PC-3 (cell line): ENCODE measurements around the gene TAL1. TPM values are rescaled to one million over a fixed set of nuclear protein-coding genes. Genes with fewer than 3 reads are reported as not detected.

Source experiments
- ATAC-seq: fragments of 200-7000 bp; cut with Tn5 transposase; 2 replicates; pipeline ENCODE4 v1.9.1; 2020; ENCODE audit warnings: mild to moderate bottlenecking, moderate library complexity
- BruUV-seq: library from RNA; stranded (reverse); fragments of 400-500 nt; replicated peaks from 2 replicates; lab custom pipeline; 2021; lab: Mats Ljungman, UMichigan
- CTCF ChIA-PET: fragments of 300-600 bp; sonication (Branson Sonifier 250); formaldehyde crosslinking; loops from one replicate; lab custom pipeline; 2022; ENCODE audit warnings: antibody characterized with exemption; lab: Charles Lee
- POLR2A ChIA-PET: fragments of 300-600 bp; sonication (Branson Sonifier 250); formaldehyde crosslinking; loops from one replicate; lab custom pipeline; 2022; ENCODE audit warnings: antibody characterized with exemption; ENCODE audit not compliant: unreplicated experiment; lab: Charles Lee
- DNase-seq: peaks from one replicate; pipeline ENCODE4 v3.0.0-alpha.2; 2015
- H2AFZ ChIP-seq: fragments of 300-600 bp; sonication (generic); 2 replicates; pipeline ENCODE4 v1.6.0; 2016; ENCODE audit warnings: antibody characterized with exemption, low read length
- H3F3A ChIP-seq: fragments of 300-600 bp; sonication (generic); one replicate; pipeline ENCODE4 v1.6.0; 2017; ENCODE audit warnings: antibody characterized with exemption, low read length, control low read depth, mild to moderate bottlenecking; ENCODE audit not compliant: unreplicated experiment
- H3K27ac ChIP-seq: fragments of 300-600 bp; sonication (generic); 2 replicates; pipeline ENCODE4 v1.5.1; 2016; ENCODE audit warnings: mild to moderate bottlenecking, low read length
- H3K27me3 ChIP-seq: fragments of 300-600 bp; sonication (generic); 2 replicates; pipeline ENCODE4 v1.6.1; 2016; ENCODE audit warnings: low read length, mixed read lengths
- H3K36me3 ChIP-seq: fragments of 300-600 bp; sonication (generic); 2 replicates; pipeline ENCODE4 v1.6.1; 2016; ENCODE audit warnings: low read depth, mixed run types, low read length, mixed read lengths
- H3K4me1 ChIP-seq: fragments of 300-600 bp; sonication (generic); 2 replicates; pipeline ENCODE4 v1.5.1; 2016; ENCODE audit warnings: low read length; ENCODE audit not compliant: insufficient read depth
- H3K4me2 ChIP-seq: fragments of 300-600 bp; sonication (generic); 2 replicates; pipeline ENCODE4 v1.6.0; 2016; ENCODE audit warnings: low read length
- H3K4me3 ChIP-seq: fragments of 300-600 bp; sonication (generic); 2 replicates; pipeline ENCODE4 v1.5.1; 2016; ENCODE audit warnings: mild to moderate bottlenecking, low read length, mixed read lengths
- H3K79me2 ChIP-seq: fragments of 300-600 bp; sonication (generic); 2 replicates; pipeline ENCODE4 v1.6.1; 2017; ENCODE audit warnings: low read length, mixed read lengths
- H3K9ac ChIP-seq: fragments of 300-600 bp; sonication (generic); 2 replicates; pipeline ENCODE4 v1.6.0; 2016; ENCODE audit warnings: mild to moderate bottlenecking, low read length
- H3K9me2 ChIP-seq: fragments of 300-600 bp; sonication (generic); replicated peaks from 2 replicates; pipeline ENCODE4 v1.6.1; 2016; ENCODE audit warnings: mixed run types, low read length, mixed read lengths
- H3K9me3 ChIP-seq: fragments of 300-600 bp; sonication (generic); 2 replicates; pipeline ENCODE4 v1.6.1; 2016; ENCODE audit warnings: low read length, mixed read lengths
- H4K20me1 ChIP-seq: fragments of 300-600 bp; sonication (generic); 2 replicates; pipeline ENCODE4 v1.6.1; 2016; ENCODE audit warnings: low read length, mixed read lengths
- EZH2 ChIP-seq: fragments of 300-600 bp; sonication (generic); IDR thresholded peaks from one replicate; pipeline ENCODE4 v1.6.1; 2017; ENCODE audit warnings: antibody characterized with exemption, mild to moderate bottlenecking, low read length; ENCODE audit not compliant: unreplicated experiment
- EZH2phosphoT487 ChIP-seq: fragments of 300-600 bp; sonication (generic); IDR thresholded peaks from 2 replicates; pipeline ENCODE4 v1.6.1; 2018; ENCODE audit warnings: mild to moderate bottlenecking, antibody characterized with exemption, low read length, borderline replicate concordance
- intact Hi-C: fragments of 100-400 bp; cut with micrococcal nuclease; formaldehyde crosslinking; loops from 2 replicates; pipeline ENCODE4 v1.9.0; 2023
- total RNA-seq: library from RNA; depleted of rRNA; stranded (reverse); fragments of >200 nt; gene quantifications from 2 replicates; pipeline ENCODE4 v1.2.3, GENCODE V29; 2014
- TF ChIP-seq, protein P1 (sequence below): fragments of 300-600 bp; sonication (generic); conservative IDR thresholded peaks from 2 replicates; pipeline ENCODE4 v1.5.1; 2017; ENCODE audit warnings: antibody characterized with exemption, low read depth, mild to moderate bottlenecking, low read length

TAL1 gene
- total RNA-seq, 1 experiment from 2014 or later: not detected

DNA sequence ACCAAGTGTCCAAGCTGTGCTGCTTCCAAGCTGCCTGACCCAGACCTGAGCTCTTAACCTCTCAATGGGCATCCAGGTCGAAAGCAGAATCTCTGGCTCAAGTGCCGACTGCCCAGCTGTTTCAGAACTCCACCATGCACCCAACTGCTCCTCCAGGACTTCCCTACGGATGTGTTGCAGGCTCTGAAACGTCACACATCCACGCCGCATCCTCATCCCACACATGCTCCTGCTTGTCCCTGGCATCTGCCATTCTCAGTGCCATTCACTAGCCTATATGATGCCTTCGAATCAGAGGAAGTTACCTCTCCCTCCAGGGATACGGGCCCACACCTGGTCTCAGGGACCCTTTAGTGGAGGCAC, 53.4 kb downstream of the TAL1 start:
- Histone ChIP-seq H4K20me1 (no peaks in the 10 kb centered on the region), H3K27ac (no peak overlapping the region), H3K79me2 (no peaks in the 10 kb centered on the region), H3K4me3 (peak overlapping the region; percentile 78; the same call in 1 of the 2 replicates), H3F3A (no peaks in the 10 kb centered on the region), H3K4me1 (peaks cover 11% of the 10 kb centered on the region), H3K36me3 (no peaks in the 10 kb centered on the region), H3K9me2 (no peaks in the 10 kb centered on the region), H3K27me3 (no peaks in the 10 kb centered on the region), H3K4me2 (peak overlapping the region; percentile 100), H2AFZ (peak overlapping the region; percentile 98), H3K9ac (peak overlapping the region; percentile 5; the same call in 1 of the 2 replicates), H3K9me3 (no peaks in the 10 kb centered on the region)
- TSS peak; percentile 31 for BruUV-seq
- TF ChIP-seq EZH2: no peak
- TF ChIP-seq, protein P1, sequence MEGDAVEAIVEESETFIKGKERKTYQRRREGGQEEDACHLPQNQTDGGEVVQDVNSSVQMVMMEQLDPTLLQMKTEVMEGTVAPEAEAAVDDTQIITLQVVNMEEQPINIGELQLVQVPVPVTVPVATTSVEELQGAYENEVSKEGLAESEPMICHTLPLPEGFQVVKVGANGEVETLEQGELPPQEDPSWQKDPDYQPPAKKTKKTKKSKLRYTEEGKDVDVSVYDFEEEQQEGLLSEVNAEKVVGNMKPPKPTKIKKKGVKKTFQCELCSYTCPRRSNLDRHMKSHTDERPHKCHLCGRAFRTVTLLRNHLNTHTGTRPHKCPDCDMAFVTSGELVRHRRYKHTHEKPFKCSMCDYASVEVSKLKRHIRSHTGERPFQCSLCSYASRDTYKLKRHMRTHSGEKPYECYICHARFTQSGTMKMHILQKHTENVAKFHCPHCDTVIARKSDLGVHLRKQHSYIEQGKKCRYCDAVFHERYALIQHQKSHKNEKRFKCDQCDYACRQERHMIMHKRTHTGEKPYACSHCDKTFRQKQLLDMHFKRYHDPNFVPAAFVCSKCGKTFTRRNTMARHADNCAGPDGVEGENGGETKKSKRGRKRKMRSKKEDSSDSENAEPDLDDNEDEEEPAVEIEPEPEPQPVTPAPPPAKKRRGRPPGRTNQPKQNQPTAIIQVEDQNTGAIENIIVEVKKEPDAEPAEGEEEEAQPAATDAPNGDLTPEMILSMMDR: no peak
- no peak for TF ChIP-seq EZH2phosphoT487
- ChIA-PET CTCF (interaction anchor here (0.5 to 1.9 kb wide), 11 partner anchors 11 to 1025 kb away, joined by 3 to 19 read pairs (median 4); partner anchors contain the start of genes FOXD2 and PDZK1IP1), POLR2A (interaction anchor here (0.6 kb wide), 1 partner anchor 534 kb away, joined by 3 read pairs; no protein-coding TSS in a partner anchor)
- intact Hi-C loops: loop anchor here (1.0 to 10.0 kb wide), 7 partner anchors 71 to 546 kb away; partner anchors contain the start of gene STIL
- DNase-seq (no peak), ATAC-seq (no peak)

DNA sequence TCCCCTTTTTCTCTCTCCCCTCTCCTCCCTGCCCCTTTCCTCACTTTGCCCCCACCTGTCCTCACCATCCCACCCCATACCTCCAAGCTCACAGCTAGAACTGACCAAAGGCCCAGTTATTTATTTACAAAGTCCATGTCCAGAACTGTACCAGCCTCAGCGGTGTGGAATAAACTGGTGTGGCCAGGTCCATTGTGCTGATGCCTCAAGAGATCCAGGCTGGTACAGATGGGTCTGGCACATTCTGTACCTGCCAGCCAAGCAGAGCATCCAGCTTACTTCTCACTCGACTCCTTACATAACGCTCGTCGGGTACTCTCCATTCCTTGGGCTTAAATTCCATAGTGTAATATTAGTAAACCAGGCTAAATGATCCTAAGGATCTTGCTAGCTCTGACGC, 54.0 kb downstream of the TAL1 start:
- Histone ChIP-seq H3K27ac (no peak overlapping the region), H3K4me1 (peaks cover 11% of the 10 kb centered on the region), H3K36me3 (no peaks in the 10 kb centered on the region), H2AFZ (no peak overlapping the region), H3F3A (no peaks in the 10 kb centered on the region), H3K9me2 (no peaks in the 10 kb centered on the region), H3K79me2 (no peaks in the 10 kb centered on the region), H3K4me3 (no peak overlapping the region), H3K9me3 (no peaks in the 10 kb centered on the region), H3K9ac (no peak overlapping the region), H3K27me3 (no peaks in the 10 kb centered on the region), H4K20me1 (no peaks in the 10 kb centered on the region), H3K4me2 (no peak overlapping the region)
- ChIA-PET POLR2A (no interaction called here), CTCF (interaction anchor here (1.9 kb wide), 1 partner anchor 85 kb away, joined by 19 read pairs; no protein-coding TSS in a partner anchor)
- TF ChIP-seq, protein P1: no peak
- ATAC-seq (no peak), DNase-seq (no peak)
- intact Hi-C loops: loop anchor here (5.0 to 10.0 kb wide), 5 partner anchors 71 to 547 kb away; partner anchors contain the start of gene STIL
- no TSS peak for BruUV-seq

DNA sequence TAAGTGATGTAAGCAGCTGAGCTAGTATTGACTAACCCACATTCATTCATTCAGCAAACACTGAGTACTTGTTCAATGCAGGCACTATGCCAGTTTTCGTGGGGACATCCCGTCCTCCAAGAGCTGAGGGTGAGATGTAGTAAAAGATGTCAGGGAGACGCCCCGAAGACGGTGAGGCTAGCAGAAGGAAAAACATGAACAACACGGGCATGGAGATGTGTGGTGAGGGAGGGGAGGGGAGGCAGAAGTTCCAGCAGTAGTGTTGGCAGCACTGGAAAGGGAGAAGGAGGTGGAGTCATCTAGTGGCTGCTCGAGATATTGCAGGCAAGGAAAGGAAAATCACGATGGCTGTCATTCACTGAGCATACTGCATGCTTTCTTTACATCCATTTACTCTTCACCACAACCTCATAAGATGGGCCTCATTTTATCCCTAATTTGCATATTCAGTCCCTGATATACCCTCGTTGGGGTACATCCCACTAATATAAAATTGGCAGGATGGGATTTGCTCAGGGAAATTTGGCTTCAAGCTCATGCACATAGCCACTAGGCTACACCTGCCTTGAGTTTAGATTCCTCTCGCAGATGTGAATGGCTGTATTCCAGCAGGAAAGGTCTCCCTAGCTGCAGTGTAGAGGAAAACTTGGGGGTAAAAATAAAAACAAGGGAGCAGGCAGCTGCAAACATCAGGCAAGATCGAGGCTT, 56.6 kb downstream of the TAL1 start:
- peak overlapping the region; percentile 32; the same call in 1 of the 2 replicates for H3K4me3 ChIP-seq
- TF ChIP-seq, protein P1: peak; percentile 91
- TF ChIP-seq EZH2: no peak
- intact Hi-C loops: loop anchor here (1.0 to 10.0 kb wide), 6 partner anchors 68 to 549 kb away; partner anchors contain the start of gene STIL
- H3K9me2 ChIP-seq: no peaks in the 10 kb centered on the region
- H3K79me2 ChIP-seq: no peaks in the 10 kb centered on the region
- no peaks in the 10 kb centered on the region for H3K9me3 ChIP-seq
- no peak overlapping the region for H3K9ac ChIP-seq
- no peaks in the 10 kb centered on the region for H3K27me3 ChIP-seq
- H3K36me3 ChIP-seq: no peaks in the 10 kb centered on the region
- no peak overlapping the region for H3K27ac ChIP-seq
- no peaks in the 10 kb centered on the region for H3F3A ChIP-seq
- DNase-seq: peak; percentile 78
- peak overlapping the region; percentile 76 for H3K4me2 ChIP-seq
- ATAC-seq: peak; percentile 32
- H4K20me1 ChIP-seq: no peaks in the 10 kb centered on the region
- peaks cover 11% of the 10 kb centered on the region for H3K4me1 ChIP-seq
- CTCF ChIA-PET: interaction anchor here (0.5 to 0.6 kb wide), 3 partner anchors 28 to 417 kb away, joined by 3 read pairs; no protein-coding TSS in a partner anchor
- POLR2A ChIA-PET: interaction anchor here (0.6 kb wide), 1 partner anchor 55 kb away, joined by 4 read pairs; no protein-coding TSS in a partner anchor
- BruUV-seq: no TSS peak
- peak overlapping the region; percentile 74 for H2AFZ ChIP-seq
